ENCODE results near the gene STK11. TPM values are rescaled to one million over a fixed set of nuclear protein-coding genes. Genes with fewer than 3 reads are reported as not detected.

The STK11 gene
- total RNA-seq, 1 donor from 2014 or later = 61.3 TPM

GRCh38 chr19:1158885-1159448 lies 46.6 kb upstream of the STK11 start:
- H3K36me3 Mint-ChIP-seq (ENCODE audit: unreplicated experiment) = peaks cover 2% of the 10 kb centered on the region
- DNase-seq (ENCODE audit: extremely low spot score, unreplicated experiment) = no peak
- no peak for TF ChIP-seq CTCF (IDR thresholded peaks at IDR 0.05)

DNA sequence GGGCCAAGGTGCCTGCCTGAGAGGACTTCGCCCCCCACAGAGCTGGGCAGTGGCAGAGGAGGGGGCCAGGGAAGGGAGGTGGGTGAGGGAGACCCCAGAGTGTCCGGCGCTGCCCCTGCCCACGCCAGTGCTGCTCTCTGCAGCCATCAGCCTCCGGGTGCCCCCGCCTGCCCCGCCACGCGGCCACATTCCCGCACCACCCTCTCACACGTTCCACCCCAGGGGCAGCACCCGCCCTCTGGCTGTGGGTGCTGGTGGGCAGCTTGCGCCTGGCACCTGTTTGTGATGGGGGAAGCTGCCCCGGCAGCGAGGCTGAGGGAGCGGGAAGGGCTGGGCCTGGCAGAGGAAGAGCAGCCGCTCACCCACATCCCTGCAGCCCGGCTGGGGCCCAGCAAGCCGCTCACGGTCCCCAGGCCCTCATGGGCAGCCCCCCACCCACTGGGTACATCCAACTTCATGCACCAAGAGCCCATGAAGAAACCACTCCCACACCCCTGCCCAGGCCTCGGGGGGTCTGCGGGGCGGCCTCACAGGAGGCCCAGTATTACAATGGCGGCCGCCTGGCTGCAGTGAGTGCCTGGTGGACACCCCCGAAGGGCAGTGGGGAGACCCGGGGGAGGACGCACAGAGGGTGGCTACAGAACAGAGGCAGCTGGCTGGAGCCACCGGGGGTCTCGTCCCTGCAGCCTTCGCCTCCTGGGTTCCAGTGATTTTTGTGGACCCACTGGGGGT lies 45.5 kb upstream of the STK11 start:
- no peak for TF ChIP-seq CTCF (IDR thresholded peaks at IDR 0.05)
- DNase-seq (ENCODE audit: extremely low spot score, unreplicated experiment) = no peak
- Mint-ChIP-seq H3K4me3 (ENCODE audit: unreplicated experiment) (no peak overlapping the region), H3K9me3 (ENCODE audit: unreplicated experiment) (no peaks in the 10 kb centered on the region), H3K36me3 (ENCODE audit: unreplicated experiment) (peaks cover 2% of the 10 kb centered on the region), H3K4me1 (ENCODE audit: unreplicated experiment) (peaks cover 20% of the 10 kb centered on the region), H3K27ac (ENCODE audit: unreplicated experiment) (no peak overlapping the region), H3K27me3 (ENCODE audit: unreplicated experiment) (no peaks in the 10 kb centered on the region)

More at GRCh38 chr19:1158885-1159448, 46.6 kb upstream of the STK11 start:
- Mint-ChIP-seq H3K9me3 (ENCODE audit: unreplicated experiment) (no peaks in the 10 kb centered on the region), H3K27me3 (ENCODE audit: unreplicated experiment) (no peaks in the 10 kb centered on the region), H3K27ac (ENCODE audit: unreplicated experiment) (no peak overlapping the region), H3K4me3 (ENCODE audit: unreplicated experiment) (no peak overlapping the region), H3K4me1 (ENCODE audit: unreplicated experiment) (peaks cover 23% of the 10 kb centered on the region)

GRCh38 chr19:1161716-1162115 lies 43.9 kb upstream of the STK11 start:
- no peak for TF ChIP-seq CTCF (IDR thresholded peaks at IDR 0.05)
- Mint-ChIP-seq H3K4me3 (ENCODE audit: unreplicated experiment) (no peak overlapping the region), H3K27me3 (ENCODE audit: unreplicated experiment) (no peaks in the 10 kb centered on the region), H3K9me3 (ENCODE audit: unreplicated experiment) (no peaks in the 10 kb centered on the region), H3K27ac (ENCODE audit: unreplicated experiment) (no peak overlapping the region), H3K4me1 (ENCODE audit: unreplicated experiment) (peaks cover 12% of the 10 kb centered on the region), H3K36me3 (ENCODE audit: unreplicated experiment) (peaks cover 2% of the 10 kb centered on the region)
- no peak for DNase-seq (ENCODE audit: extremely low spot score, unreplicated experiment)

DNA sequence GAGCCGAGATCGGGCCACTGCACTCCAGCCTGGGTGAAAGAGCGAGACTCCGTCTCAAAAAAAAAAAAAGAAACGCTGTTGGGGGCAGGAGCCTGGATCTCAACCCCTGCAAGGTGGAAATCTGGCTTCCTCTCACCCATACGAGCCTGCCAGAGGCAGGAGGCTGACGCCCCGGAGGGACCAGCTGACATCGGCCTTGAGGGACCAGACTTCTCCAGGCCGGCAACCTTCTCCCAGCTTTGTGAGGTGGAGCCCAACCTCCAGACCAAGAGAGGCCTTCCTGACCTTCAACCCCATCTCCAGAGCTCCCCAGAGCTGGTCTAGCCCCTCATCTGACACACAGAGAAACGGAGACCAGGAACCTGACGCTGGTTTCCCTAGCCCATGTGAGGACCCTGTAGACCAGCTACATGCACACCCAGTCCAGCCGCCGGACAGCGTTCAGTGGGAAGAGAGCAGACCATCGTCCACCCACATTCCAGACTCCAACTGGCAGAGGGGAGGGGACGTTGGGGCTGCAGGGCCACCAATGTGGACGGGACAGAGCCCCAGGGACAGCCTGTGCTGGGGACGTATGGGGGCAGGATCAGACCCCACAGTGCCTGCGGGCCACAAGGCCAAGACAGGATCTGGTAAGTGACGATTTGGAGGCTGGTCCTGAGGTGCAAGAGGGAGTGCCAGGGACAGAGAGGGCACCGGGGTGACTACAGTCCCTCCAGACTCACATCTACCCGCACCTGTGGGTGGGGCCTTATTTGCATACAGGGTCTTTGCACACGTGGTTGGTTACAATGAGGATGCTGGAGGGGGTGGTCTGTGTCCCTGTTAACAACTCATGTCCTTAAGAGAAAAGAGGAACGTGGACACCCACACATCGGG lies 42.9 kb upstream of the STK11 start:
- Mint-ChIP-seq H3K27ac (ENCODE audit: unreplicated experiment) (peak overlapping the region; percentile 27), H3K27me3 (ENCODE audit: unreplicated experiment) (no peaks in the 10 kb centered on the region), H3K4me3 (ENCODE audit: unreplicated experiment) (no peak overlapping the region), H3K36me3 (ENCODE audit: unreplicated experiment) (peaks cover 2% of the 10 kb centered on the region), H3K9me3 (ENCODE audit: unreplicated experiment) (no peaks in the 10 kb centered on the region), H3K4me1 (ENCODE audit: unreplicated experiment) (peaks cover 12% of the 10 kb centered on the region)
- DNase-seq (ENCODE audit: extremely low spot score, unreplicated experiment) = no peak
- TF ChIP-seq CTCF (IDR thresholded peaks at IDR 0.05) = no peak

Measured in osteocyte (in vitro differentiated cells).